HG02610 (cell line): ENCODE measurements around the gene MYL7.

ENCODE experiments used
- ATAC-seq: cut with Tn5 transposase; IDR thresholded peaks from one replicate; pipeline ENCODE4 v1.9.1; 2021; ENCODE audit warnings: mild to moderate bottlenecking, moderate library complexity; ENCODE audit not compliant: unreplicated experiment

Gene MYL7

DNA sequence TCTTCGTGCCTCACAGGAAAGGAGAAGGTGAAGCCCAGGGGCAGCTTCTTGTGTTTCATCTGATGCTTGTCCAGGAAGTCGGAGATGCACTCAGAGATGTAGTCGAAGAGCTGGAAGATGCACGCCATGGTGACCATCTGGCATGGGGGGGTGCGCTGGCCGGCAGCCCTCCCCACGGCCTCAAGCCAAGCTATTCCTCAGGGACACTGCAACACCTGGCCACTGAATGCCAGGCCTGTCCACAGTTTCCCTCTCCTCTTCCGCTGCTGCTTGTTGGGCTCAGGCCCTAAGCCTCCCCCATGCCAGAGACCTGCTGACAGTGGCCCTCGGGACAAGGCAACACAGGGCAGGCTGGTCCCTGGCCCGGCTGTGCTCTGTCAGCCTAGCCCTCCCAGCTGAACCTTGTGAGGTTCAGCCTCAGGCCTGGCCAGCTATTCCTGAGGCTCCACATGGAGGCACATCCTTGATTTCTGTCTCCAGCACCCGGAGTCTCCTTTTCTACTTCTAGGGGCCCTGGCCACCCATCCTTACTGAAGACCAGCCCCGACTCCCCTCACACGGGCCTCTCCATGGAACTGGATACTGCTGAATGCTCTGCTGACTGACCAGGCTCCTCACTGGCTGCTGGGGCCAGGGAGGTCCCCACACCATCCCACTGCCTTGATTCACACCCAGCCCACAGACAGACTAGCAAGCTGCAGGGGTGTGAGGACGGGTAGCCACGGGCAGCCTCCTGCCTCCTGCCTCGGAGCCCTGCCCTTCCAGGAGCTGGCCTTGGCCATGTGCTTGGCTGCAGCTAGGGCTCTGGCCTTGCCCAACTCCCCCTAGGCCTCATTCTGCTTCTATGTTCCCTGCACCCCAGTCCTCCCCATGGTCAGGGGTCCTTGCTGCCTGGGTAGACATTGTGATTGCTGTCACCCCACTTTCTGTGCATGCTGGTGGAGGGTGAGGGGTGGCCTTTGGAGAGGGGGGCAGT lies 10.1 kb upstream of the MYL7 start:
- ATAC-seq = no peak

DNA sequence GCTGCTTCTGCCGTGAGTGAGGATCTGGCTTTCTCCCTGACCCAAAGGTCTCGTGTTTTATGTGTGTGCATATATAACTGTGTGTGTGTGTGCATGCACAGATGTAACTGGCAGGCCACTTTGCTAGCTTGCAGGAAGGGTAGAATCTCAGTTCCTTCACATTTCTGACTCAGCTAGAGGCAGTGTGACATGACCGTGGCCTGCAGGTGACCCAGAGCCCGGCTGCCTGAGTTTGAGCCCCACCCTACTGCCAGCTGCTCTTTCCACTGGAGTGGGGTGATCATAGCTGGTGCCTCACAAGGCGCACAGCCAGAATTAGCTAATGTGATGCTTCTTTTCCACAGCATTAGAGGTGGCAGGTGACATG lies 9.3 kb upstream of the MYL7 start:
- peak; percentile 59 for ATAC-seq

DNA sequence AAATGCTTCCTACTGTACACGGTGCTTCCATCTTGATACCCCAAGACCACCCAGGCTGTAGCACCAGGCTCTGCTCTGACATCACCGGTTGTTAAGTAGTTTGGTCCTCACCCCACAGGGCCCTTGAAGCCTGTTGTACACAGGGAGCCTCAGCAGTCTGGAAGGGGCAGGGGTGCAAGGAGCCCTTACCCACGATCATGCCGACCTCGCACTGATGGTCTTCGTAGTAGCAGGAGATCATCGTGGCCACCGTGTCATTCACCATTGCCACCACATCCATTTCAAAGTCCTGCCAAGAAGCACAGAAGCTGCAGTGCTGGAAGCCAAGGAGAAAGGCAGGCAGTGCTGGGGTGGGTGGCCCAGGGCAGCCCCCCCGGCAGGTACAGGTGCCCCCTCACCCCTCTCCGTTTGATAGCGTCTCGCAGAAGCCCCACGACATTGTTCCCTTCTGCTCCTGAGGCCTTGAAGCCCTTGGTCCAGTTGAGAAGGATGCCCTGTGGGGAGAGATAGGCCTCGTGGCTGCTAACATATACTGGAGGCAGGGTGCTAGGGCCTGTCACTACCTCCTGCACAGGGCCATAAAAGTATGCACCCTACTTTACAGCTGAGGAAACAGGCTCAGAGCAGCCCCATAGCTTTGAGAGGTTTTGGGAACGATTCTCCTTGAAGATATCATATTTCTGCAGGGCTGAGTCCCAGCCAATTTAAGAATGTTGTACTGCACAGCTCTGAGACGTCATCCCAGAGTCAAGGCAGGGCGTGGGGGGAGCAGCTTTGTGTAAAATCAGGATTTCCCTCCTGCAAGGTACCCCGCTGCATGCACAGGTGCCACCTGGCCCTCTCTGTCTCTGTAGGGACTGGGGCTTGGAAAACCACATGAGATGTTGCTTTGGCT lies 8.7 kb upstream of the MYL7 start:
- ATAC-seq = no peak

DNA sequence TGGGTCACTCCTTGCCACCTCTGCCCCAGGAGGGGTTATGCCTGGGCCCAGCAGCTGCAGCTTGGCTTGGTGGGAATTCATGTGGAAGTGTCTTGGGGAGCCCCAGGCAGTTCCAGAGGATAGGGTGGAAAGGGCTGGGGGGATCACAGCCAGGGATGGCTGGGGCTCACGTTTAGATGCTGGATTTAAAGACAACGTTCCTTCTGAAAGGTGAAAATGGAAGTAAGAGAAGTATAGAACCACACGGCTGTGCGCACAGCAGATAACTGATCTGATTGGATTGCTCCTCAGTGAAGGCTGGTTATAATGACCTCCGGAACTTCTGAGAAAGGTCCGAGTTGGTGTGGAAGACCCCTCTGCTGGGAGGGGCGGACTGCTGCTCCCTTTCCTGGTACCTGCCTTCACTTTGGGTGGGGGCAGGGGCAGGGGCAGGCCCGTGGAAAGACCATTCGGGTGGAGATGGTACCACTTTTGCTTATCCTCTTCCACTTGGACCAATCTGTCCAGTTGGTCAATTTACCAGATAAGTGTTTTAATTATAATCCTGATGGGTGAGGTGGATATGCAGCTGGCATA lies 7.9 kb upstream of the MYL7 start:
- ATAC-seq = no peak

DNA sequence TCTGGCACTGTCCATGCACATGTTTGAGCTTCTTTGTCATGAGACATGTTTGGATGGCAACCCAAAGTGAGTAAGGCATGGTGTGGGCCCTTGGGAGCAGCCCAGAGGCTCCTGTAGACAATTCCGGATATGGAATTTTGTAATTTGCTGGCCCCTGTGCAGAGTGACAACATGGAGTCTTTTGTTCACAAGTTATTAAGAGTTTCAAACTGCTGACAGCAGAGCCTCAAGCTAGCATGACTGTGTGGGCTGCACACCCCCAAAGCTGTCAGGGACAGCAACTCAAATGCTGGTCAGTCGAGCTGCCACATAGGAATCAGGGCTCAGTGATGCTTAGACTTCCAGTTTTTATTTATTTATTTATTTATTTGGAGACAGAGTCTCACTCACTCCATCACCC lies 7.0 kb upstream of the MYL7 start:
- no peak for ATAC-seq

DNA sequence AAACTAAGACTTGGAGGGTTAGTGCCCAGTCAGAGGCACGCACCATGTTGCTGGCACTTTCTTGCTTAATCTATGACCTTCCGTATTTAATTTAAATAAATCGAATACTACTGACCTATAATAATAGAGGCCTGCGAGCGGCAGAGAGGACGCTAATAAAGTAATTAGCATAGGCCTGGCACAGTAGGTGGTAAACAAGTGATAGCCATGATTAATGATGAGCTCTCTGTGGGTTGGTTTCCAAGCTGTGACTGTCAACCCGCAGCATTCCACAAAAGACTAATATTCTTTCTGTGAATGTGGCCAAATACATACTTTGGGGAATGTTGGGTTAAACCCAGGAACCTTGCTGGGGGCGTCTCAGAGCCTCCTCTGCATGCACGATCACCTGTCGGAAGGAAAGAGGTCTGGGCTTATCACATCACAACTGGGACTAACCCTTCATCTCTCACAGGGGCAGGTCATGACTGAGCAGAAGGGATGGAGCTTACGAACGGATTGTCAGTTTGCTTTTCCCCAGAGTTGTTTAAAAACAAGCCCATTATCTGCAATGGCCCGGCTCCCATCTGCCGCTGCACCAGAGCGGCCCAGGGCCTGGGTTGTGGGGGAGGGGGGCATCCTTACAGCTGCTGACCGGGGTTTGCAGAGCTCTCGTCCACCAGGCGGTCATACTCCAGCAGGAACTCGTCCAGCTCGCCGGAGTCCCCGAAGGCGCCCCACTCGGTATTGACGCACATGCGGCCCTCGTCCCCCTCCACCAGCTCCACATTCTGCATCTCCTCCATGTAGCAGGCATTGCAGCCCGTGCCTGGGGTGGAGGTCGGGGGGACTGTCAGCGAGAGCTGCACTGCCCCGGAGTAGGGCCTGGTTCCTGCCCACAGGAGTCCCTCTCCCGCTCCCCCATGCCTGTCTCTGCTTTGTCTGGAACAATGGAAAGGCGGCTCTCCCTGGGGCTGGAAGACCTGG lies 6.2 kb upstream of the MYL7 start:
- ATAC-seq = no peak

DNA sequence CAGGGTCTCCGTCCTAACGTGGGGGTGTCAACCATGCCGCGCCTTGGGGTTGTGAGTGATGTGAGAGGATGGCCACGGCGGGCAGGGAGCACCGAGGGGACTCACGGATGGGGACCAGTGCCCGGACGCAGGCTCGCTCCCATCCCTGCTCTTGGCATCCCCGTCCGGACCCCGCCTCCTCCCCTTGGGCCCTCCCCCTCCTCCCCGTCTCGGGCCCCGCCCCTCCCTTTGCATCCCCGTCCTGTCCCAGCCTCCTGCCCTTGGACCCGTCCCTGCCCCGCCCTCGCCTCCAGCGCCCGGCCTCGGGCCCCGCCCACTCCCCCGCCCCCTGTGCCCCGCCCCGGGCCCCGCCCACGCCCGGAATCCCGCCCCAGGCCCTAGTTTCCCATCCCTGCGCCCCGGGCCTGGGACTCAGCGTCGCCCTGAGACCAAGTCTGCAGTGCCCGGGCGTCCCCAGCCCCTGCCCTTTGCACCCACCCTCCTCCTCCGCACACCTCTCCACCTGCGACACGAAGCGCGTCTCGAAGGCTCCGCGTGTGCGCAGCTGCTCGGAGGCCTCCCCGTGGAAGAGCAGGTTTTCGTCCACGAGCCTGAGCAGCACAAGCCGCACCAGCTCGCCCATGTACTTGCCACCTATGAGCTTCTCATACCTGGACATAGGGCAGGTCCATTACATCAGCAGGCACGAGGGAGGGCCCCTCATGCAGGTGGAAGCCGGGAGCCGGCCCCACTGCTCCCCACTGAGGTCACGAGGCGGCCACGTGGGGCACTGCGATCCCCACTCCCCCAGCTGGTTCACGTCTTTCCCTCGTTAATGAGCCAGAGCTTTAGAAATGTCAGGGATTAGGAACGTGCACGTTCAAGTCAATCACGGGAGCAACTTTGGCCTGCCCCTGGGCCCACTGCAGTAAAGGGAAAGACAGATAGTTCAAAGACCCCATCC lies 5.1 kb upstream of the MYL7 start:
- no peak for ATAC-seq

DNA sequence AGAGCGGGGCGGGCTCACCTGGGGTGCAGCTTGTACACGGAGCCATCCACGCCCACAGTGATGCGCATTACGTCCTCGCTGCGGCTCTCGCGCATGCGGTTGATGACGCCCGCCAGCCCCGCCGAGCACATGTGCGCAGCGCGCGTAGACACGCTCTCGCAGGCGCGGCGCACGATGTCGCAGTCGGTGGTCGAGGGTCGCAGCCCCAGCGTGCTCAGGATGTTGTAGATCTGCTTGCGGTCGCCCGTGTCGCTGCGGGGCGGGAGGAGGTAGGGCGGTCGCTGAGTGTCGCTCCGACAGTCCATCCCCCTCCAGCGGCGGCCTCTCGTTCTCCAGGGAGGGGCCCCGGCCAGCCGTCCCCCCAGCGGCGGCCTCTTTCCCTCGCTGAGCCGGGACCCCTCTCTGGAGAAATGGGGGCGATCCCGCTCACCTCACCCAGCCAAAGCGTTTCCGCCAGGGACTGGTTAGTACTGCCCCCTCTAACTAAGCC lies 4.4 kb upstream of the MYL7 start:
- no peak for ATAC-seq

DNA sequence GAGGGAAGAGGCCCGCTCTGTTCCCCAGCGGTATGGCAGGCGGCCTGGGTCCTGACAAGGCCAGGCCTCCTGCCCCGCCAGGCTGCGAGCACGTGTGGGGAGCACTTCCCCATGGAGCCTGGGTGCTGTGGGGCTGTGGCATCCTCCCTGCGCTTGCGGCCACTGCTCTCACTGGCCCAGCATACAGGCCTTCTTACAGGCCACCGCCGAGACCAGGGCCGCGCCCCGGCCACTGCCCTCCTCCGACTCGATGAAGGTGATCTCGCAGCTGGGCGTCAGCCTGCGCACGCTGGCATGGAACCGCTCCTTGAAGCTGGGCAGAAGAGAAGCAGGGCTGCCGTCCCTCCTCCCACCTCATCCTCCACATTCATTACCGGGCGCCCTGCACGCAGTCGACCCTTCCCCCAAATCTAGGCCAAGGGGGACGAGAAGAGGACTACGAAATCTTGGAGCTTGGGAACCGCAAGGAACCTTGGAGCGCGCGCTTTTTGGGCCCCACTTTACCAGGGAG lies 3.9 kb upstream of the MYL7 start:
- no peak for ATAC-seq

DNA sequence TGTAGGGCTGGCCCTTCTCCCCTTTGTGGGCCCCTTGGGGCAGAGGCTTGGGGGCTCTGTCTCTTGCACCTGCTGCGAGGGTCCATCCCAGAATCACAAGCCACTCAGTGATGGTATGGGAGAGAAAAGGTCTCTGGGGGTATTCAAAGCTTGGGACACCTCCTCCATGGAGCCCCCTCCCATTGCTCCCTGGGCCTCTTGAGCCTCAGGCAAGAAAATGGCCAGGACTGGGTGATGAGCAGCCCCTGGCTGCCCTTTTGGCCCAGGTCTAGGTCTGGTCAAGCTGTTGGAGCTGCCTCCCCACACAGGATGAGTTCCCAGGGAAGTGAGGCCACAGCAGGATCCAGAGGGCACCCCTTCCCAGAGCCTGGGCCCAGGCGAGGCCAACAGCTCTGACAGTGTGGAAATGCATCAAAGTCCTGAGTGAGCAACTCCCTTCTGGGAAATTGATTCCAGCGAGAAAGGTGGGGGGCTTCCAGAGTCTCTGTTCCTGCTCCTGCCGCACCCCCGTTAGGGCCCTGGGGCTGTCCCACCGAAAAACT lies 3.4 kb upstream of the MYL7 start:
- ATAC-seq = no peak

DNA sequence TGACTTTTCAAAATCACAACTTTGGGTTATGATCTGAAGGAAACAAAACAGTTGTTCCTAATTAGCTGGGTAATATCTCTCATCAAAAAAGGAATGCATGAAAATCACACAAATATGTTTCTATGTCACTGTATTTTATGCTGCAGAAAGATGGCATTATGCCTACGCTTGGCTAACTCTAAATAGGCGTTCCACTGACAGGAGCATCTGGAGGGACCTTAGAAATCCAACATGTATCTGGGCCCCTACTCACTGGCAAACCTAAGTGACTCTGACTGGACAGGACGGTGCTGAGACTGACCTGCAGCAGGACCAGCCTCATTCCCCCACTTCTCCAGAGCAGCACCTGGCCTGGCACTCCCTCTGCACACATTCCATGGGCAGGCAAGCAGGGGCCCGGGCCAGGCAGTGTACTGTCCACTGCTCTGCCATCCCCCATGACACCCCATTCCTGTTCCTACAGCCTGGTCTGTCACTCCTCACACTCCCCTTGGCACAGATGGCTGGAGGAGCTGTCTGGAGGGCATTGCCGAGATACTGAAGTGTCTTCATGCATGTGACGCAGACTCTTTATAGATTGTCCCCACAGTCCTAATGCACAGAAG lies 2.6 kb upstream of the MYL7 start:
- ATAC-seq = no peak

DNA sequence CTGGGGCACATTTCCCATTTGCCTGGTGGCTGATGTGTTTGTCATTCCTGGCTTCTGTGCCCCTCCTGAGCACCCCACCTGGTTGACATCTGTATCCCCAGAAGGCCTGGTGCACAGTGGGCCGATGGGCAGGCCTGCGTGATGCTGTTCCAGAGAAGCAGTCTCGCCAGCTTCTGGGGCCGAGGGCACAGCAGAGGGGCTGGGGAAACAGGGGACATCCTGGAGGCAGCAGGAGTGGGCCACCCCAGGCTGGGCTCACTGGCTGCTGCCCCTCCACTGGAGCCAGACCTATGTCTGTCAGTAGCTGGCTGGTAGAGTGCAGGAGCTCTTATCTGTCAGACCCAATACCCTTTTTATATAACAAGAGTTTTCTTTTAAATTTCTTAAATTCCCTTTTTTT lies 896 bp upstream of the MYL7 start:
- ATAC-seq = no peak

DNA sequence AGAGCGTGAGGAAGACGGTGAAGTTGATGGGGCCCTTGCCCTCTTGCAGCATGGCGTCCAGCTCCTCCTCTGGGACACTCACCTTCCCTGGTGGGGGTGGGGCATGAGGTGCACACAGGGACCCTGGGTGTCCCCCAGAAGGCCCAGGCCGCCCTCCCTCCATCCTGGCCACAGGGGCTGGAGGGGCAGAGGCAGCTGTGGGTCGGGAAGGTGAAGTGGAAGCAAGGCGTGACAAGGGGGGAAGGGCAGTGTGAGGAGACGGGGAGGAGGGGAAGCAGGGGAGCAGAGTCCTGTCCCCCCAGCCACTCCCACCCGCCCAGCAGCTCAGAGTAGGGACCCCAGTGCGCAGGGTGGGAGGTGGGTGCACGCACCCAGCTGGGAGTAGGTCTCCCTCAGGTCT lies 791 bp downstream of the MYL7 start:
- no peak for ATAC-seq

DNA sequence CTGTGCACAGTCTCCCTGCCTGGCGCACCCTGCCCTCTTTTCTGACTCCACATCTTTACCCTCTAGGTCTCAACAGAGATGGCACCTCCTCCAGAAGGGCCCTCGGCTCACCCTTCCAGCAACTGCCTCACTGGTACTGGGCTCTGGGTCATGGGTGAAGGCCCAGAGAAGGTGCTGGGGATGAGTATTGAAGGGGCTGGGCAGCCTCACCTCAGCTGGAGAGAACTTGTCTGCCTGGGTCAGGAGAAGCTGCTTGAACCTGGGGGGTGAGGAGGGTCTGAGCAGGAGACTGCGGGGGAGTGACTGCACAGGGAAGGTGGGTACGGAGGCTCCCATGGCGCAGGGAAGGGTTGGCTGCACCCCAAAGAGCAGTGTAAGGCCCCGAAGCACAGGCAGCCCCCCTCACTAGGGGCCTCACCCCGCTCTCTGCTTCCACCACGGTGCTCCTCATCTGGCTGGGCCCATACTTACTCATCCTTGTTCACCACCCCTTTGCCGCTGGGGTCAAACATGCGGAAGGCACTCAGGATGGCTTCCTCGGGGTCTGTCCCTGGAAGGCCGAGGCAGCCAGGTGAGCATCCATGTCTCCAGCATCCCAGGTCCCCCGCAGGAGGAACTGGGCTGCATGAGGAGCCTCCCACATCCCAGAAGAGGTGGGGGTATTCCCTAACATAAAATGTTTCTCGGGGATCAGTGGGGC lies 1.7 kb downstream of the MYL7 start:
- ATAC-seq = no peak

DNA sequence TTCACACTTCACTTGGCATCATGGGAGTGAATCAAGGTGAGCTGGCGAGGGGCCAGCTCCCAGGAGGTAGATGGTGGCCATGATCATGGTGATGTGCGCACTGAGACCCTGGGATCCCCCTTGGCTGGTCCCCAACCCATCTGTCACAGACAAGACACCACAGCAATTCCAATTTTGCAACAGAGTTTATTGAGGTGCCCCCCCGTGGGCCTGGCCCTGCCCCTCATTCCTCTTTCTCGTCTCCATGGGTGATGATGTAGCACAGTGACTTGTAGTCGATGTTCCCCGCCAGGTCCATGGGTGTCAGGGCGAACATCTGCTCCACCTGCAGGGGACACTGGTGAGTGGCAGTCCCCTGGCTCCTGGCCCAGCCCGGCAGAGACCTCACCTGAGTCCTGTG lies 2.4 kb downstream of the MYL7 start:
- ATAC-seq = no peak

DNA sequence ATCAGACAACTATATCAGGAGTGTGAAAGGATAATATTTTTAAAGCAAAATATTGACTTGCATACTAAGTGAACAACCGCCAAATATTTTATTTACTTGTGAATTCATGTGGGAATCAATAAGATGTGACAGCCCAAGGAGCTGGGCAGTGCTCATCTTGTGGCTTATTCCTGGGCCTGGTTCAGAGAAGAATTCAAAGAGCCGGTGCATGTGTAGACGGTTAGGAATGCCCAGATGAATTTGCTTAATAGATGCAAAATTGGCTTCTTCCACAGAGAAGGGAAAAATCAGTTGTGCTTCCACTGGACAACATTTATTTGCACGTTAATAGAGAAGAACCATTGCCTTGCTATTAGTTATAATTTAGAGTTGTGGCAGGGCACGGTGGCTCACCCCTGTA lies 4.4 kb downstream of the MYL7 start:
- no peak for ATAC-seq

DNA sequence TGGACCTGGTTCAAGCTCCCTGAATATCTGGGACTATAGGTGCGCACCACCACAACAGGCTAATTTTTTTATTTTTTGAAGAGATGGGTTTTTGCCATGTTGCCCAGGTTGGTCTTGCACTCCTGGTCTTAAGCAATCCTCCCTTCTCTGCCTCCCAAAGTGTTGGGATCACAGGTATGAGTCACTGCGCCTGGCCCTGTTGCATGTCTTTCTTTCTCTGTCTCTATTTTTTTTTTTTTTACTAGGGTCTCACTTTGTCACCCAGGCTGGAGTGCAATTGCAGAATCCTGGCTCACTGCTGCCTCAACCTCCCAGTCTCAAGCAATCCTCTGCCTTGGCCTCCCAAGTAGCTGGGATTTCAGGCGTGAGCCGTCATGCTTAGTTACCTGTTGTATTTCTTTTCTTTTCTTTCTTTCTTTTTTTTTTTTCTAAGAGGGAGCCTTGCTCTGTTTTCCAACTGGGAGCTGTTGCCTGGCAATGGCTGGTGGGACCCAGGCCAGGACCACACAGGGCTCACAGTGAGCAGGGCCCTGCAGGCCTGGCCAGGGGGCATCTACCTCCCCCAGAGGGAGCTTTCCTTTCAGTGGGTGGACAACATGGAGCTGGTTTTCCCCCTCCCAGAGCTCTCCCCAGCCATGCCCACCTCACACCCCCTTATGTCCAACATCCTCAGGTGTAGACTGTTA lies 6.0 kb downstream of the MYL7 start:
- no peak for ATAC-seq
